ENCODE measurements around the gene SYCP2L.

DNA sequence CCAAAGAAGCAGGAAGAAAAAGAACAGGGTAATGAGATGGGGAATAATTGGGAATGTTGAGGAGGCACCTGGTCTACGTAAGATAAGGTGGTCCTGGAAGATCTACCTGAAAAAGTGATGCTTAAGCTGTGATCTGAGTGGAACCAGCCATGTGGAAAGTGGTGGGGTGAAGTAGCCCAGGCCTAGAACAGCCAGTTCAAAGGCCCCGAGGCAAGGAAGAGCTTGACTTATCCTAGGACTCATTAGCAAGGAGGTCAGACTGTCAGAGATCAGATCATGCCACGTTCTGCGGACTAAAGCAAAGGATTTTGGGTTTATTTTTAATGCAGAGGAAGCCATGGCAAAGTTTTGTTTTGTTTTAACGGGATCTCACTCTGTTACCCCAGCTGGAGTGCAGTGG lies 5.1 kb downstream of the SYCP2L start:
- TF ChIP-seq, protein P1, sequence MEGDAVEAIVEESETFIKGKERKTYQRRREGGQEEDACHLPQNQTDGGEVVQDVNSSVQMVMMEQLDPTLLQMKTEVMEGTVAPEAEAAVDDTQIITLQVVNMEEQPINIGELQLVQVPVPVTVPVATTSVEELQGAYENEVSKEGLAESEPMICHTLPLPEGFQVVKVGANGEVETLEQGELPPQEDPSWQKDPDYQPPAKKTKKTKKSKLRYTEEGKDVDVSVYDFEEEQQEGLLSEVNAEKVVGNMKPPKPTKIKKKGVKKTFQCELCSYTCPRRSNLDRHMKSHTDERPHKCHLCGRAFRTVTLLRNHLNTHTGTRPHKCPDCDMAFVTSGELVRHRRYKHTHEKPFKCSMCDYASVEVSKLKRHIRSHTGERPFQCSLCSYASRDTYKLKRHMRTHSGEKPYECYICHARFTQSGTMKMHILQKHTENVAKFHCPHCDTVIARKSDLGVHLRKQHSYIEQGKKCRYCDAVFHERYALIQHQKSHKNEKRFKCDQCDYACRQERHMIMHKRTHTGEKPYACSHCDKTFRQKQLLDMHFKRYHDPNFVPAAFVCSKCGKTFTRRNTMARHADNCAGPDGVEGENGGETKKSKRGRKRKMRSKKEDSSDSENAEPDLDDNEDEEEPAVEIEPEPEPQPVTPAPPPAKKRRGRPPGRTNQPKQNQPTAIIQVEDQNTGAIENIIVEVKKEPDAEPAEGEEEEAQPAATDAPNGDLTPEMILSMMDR (IDR thresholded peaks at IDR 0.05) = no peak
- TF ChIP-seq POLR2A (IDR thresholded peaks at IDR 0.05) = no peak

All from esophagus squamous epithelium (tissue), 4 donors.